Peyer's patch (tissue), 4 donors: Measurements from ENCODE around the gene CETN2. TPM values are rescaled to one million over a fixed set of nuclear protein-coding genes. Genes with fewer than 3 reads are reported as not detected.
A peak's percentile ranks its signal among the peaks of the same experiment; 100 is the strongest.
"Not testable (repeated sequence)": the region's sequence is repeated elsewhere in the genome, so short reads cannot be mapped to it uniquely, and the experiment has no call there.

Experiments
- DNase-seq, 3 donors: peaks; one replicate each; pipeline ENCODE4 v3.0.0-alpha.2; 2017 to 2019
- H3K27ac ChIP-seq, 4 donors: fragments of 200-600 bp; sonication (generic); one replicate each; pipeline ENCODE4 v1.5.1; 2016 to 2019
- H3K27me3 ChIP-seq, 2 donors: fragments of 200-600 bp; sonication (generic); one replicate each; pipeline ENCODE4 v1.5.1; 2019
- H3K36me3 ChIP-seq, 3 donors: fragments of 200-600 bp; sonication (generic); one replicate each; pipeline ENCODE4 v1.5.1; 2016 to 2019
- H3K4me1 ChIP-seq, 4 donors: fragments of 200-600 bp; sonication (generic); one replicate each; pipeline ENCODE4 v1.5.1; 2016 to 2019
- H3K4me3 ChIP-seq, 4 donors: fragments of 200-600 bp; sonication (generic); 1 replicate in 3 of 4; 2 replicates in 1 of 4; pipeline ENCODE4 v1.5.1; 2016 to 2019; ENCODE audit warnings: mild to moderate bottlenecking in 1 of 4
- H3K9me3 ChIP-seq, 4 donors: fragments of 200-600 bp; sonication (generic); one replicate each; pipeline ENCODE4 v1.5.1; 2016 to 2019; ENCODE audit warnings: mild to moderate bottlenecking in 1 of 4
- CTCF ChIP-seq, 6 experiments: fragments of 450-650 bp in 4 of 6; fragments of 200-600 bp in 2 of 6; sonication (generic) in 1 of 6; IDR thresholded peaks; one replicate each; pipeline ENCODE4 v1.5.1; 2017 to 2019; ENCODE audit warnings: antibody characterized with exemption in 6 of 6, mild to moderate bottlenecking in 3 of 6, moderate library complexity in 1 of 6
- POLR2A ChIP-seq, 2 donors: fragments of 450-650 bp; IDR thresholded peaks; one replicate each; pipeline ENCODE4 v1.5.1; 2017; ENCODE audit warnings: antibody characterized with exemption in 2 of 2, mild to moderate bottlenecking in 2 of 2, moderate library complexity in 2 of 2
- total RNA-seq, 4 donors: library from RNA; depleted of rRNA; stranded (reverse); fragments of >200 nt; gene quantifications; one replicate each; pipeline ENCODE4 v1.1.0, GENCODE V29; 2016

CETN2 gene
- total RNA-seq, 4 donors from 2014 or later = 5.7 to 23.1 (median 9.5) TPM

DNA sequence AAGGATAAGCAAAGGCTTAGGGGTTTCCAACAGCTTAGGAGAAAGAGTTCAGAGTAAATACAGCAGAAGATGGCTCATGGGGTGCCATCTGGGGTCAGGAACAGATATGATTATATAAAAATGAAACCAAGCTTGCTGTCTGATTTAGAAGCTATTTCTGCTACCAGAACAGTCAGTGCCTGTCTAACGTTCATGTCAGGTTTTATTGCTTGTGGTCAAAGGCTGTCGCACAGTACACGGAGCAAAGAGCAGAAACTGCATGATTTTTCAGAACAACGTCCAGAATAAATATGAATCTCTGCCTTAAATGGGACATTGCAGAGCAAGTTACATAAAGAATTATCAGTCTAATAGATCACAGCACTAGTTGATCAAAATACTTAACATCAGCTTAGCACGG is 17.4 kb downstream of the CETN2 start:
- Histone ChIP-seq H3K4me1 (no peaks in the 10 kb centered on the region), H3K36me3 (no peaks in the 10 kb centered on the region), H3K27me3 (no peaks in the 10 kb centered on the region), H3K4me3 (no peak overlapping the region), H3K27ac (peak overlapping the region in 2 of 4 donors; percentile 63 to 78), H3K9me3 (no peaks in the 10 kb centered on the region)
- TF ChIP-seq POLR2A (IDR thresholded peaks at IDR 0.05) (no peak), CTCF (IDR thresholded peaks at IDR 0.05) (no peak)
- peak in 1 of 3 donors; percentile 53 for DNase-seq

DNA sequence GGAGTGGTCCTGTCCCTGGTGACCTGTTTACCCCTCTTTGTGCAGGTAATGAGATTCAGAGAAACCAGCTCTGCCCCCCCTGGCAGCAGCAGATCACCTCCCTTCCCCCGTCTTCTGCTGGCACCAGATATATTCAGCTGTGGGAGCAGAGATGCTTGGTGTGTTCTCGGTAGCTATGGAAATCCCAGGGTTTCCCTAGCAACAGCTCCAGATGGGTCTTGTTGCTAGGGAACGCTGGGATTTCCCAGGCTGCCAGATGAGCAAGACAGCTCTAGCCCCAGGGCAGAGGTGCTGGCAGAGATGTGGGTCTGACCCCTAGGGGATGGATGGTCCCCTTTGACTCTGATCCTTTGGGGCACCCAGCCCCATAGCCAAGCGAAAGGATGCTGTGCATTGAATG is 20.2 kb downstream of the CETN2 start:
- Histone ChIP-seq H3K9me3 (no peaks in the 10 kb centered on the region), H3K4me1 (no peaks in the 10 kb centered on the region), H3K27ac (no peak overlapping the region), H3K4me3 (no peak overlapping the region), H3K36me3 (no peaks in the 10 kb centered on the region), H3K27me3 (no peaks in the 10 kb centered on the region)
- no peak for DNase-seq
- TF ChIP-seq POLR2A (IDR thresholded peaks at IDR 0.05) (no peak), CTCF (IDR thresholded peaks at IDR 0.05) (no peak)

GRCh38 chrX:152806035-152806434 is 24.5 kb downstream of the CETN2 start:
- Histone ChIP-seq H3K4me1 (no peaks in the 10 kb centered on the region), H3K36me3 (no peaks in the 10 kb centered on the region), H3K9me3 (no peaks in the 10 kb centered on the region), H3K27me3 (no peaks in the 10 kb centered on the region), H3K4me3 (no peak overlapping the region), H3K27ac (no peak overlapping the region)
- no peak for DNase-seq
- no peak for TF ChIP-seq POLR2A (IDR thresholded peaks at IDR 0.05)
- TF ChIP-seq CTCF (IDR thresholded peaks at IDR 0.05) = no peak

GRCh38 chrX:152798945-152799344 is 31.6 kb downstream of the CETN2 start:
- H3K9me3 ChIP-seq = no peaks in the 10 kb centered on the region
- H3K27me3 ChIP-seq = no peaks in the 10 kb centered on the region
- no peak for DNase-seq

GRCh38 chrX:152787062-152787461 is 43.5 kb downstream of the CETN2 start:
- not testable (repeated sequence) for H3K4me3 ChIP-seq, H3K4me1 ChIP-seq, H3K27me3 ChIP-seq, DNase-seq, H3K9me3 ChIP-seq, H3K36me3 ChIP-seq, H3K27ac ChIP-seq

More at GRCh38 chrX:152798945-152799344, 31.6 kb downstream of the CETN2 start:
- H3K4me1 ChIP-seq = no peaks in the 10 kb centered on the region
- no peak for TF ChIP-seq CTCF (IDR thresholded peaks at IDR 0.05)
- TF ChIP-seq POLR2A (IDR thresholded peaks at IDR 0.05) = no peak
- no peaks in the 10 kb centered on the region for H3K36me3 ChIP-seq
- no peak overlapping the region for H3K4me3 ChIP-seq
- no peak overlapping the region for H3K27ac ChIP-seq

Other genes starting within 250 kb of the CETN2 start
- gene GABRQ, start 192.9 kb downstream of the CETN2 start, total RNA-seq = not detected
- not detected for gene MAGEA3, start 132.0 kb downstream of the CETN2 start, total RNA-seq
- gene CSAG2, start 121.5 kb downstream of the CETN2 start, total RNA-seq = not detected
- gene MAGEA2B, start 116.1 kb downstream of the CETN2 start, total RNA-seq = not detected
- gene CSAG1, start 97.0 kb downstream of the CETN2 start, total RNA-seq = not detected
- gene MAGEA12, start 97.0 kb downstream of the CETN2 start, total RNA-seq = not detected
- not detected for gene MAGEA2, start 76.9 kb downstream of the CETN2 start, total RNA-seq
- not detected for gene CSAG3, start 71.5 kb downstream of the CETN2 start, total RNA-seq
- not detected for gene MAGEA6, start 61.1 kb downstream of the CETN2 start, total RNA-seq
- 10 to 100 TPM; 13.2 to 77.2 (median 38.8) TPM for gene NSDHL, start 306 bp upstream of the CETN2 start, total RNA-seq
- gene ZNF185, start 67.3 kb upstream of the CETN2 start, total RNA-seq = 1 to 10 TPM in 3 of 4 donors, under 1 TPM in 1; 0.53 to 2.5 (median 1.4) TPM
- gene PNMA5, start 163.4 kb upstream of the CETN2 start, total RNA-seq = not detected
- 1 to 10 TPM in 2 of 4 donors, under 1 TPM in 2; 0.47 to 5.0 (median 1.0) TPM for gene PNMA3, start 225.7 kb upstream of the CETN2 start, total RNA-seq
- gene PNMA6A, start 241.7 kb upstream of the CETN2 start, total RNA-seq = under 1 TPM in 1 of 4 donors, not detected in 3; 0.88 TPM